CD14-positive monocyte (primary cell): Measurements from ENCODE around the gene LRRC75B. TPM values are rescaled to one million over a fixed set of nuclear protein-coding genes. Genes with fewer than 3 reads are reported as not detected.

Experiments used
- DNase-seq, 3 donors: peaks; one replicate each; pipeline ENCODE4 v3.0.0-alpha.2; 2011 to 2022
- H2AFZ ChIP-seq: 2 replicates; pipeline ENCODE4 v1.6.0; 2012; ENCODE audit warnings: mild to moderate bottlenecking, low read depth, low read length, inconsistent platforms; ENCODE audit not compliant: insufficient read depth, poor library complexity, severe bottlenecking
- H3K27ac ChIP-seq, 2 donors: 1 replicate in 1 of 2; 2 replicates in 1 of 2; pipeline ENCODE4 v1.5.1; 2012 to 2013; ENCODE audit warnings: low read length in 2 of 2, control low read depth in 1 of 2, inconsistent platforms in 1 of 2, low read depth in 1 of 2, mild to moderate bottlenecking in 1 of 2
- H3K27me3 ChIP-seq, 2 donors: one replicate each; pipeline versions ENCODE4 v1.6.0 to v1.6.1; 2011 to 2013; ENCODE audit warnings: low read length in 2 of 2; ENCODE audit not compliant: control insufficient read depth in 2 of 2, insufficient read depth in 2 of 2
- H3K36me3 ChIP-seq, 2 donors: replicated peaks in 1 of 2; 1 replicate in 1 of 2; 2 replicates in 1 of 2; pipeline versions ENCODE4 v1.5.1 to v1.6.1; 2012 to 2013; ENCODE audit warnings: low read length in 2 of 2, control low read depth in 1 of 2, inconsistent platforms in 1 of 2, mild to moderate bottlenecking in 1 of 2; ENCODE audit not compliant: insufficient read depth in 2 of 2, control insufficient read depth in 1 of 2
- H3K4me1 ChIP-seq, 2 donors: 1 replicate in 1 of 2; 2 replicates in 1 of 2; pipeline versions ENCODE4 v1.5.1 to v1.6.1; 2012 to 2013; ENCODE audit warnings: low read length in 2 of 2, control low read depth in 1 of 2, inconsistent platforms in 1 of 2, mild to moderate bottlenecking in 1 of 2, moderate library complexity in 1 of 2; ENCODE audit not compliant: insufficient read depth in 2 of 2, control insufficient read depth in 1 of 2
- H3K4me2 ChIP-seq: replicated peaks from 2 replicates; pipeline ENCODE3; 2012; ENCODE audit warnings: low read length, moderate library complexity, mild to moderate bottlenecking; ENCODE audit not compliant: poor library complexity, severe bottlenecking; ENCODE audit errors: extremely low read depth
- H3K4me3 ChIP-seq, 3 experiments: fragments of 200-600 bp in 1 of 3; sonication (generic) in 1 of 3; replicated peaks in 1 of 3; 1 replicate in 2 of 3; 2 replicates in 1 of 3; pipeline ENCODE4 v1.5.1; 2011 to 2013; ENCODE audit warnings: low read length in 3 of 3, mild to moderate bottlenecking in 3 of 3, control low read depth in 2 of 3, low read depth in 2 of 3, inconsistent platforms in 1 of 3, moderate library complexity in 1 of 3
- H3K79me2 ChIP-seq: 2 replicates; pipeline ENCODE4 v1.6.0; 2012; ENCODE audit warnings: mild to moderate bottlenecking, control low read depth, inconsistent platforms, low read length, moderate library complexity; ENCODE audit not compliant: insufficient read depth
- H3K9ac ChIP-seq: 2 replicates; pipeline ENCODE4 v1.6.0; 2017; ENCODE audit warnings: low read length, mild to moderate bottlenecking; ENCODE audit not compliant: insufficient read depth, poor library complexity, severe bottlenecking
- H3K9me3 ChIP-seq, 2 donors: replicated peaks in 1 of 2; 1 replicate in 1 of 2; 2 replicates in 1 of 2; pipeline versions ENCODE4 v1.5.1 to v1.6.1; 2012 to 2013; ENCODE audit warnings: low read length in 2 of 2, control low read depth in 1 of 2; ENCODE audit not compliant: control insufficient read depth in 1 of 2, insufficient read depth in 1 of 2
- H4K20me1 ChIP-seq: 2 replicates; pipeline ENCODE4 v1.6.0; 2012; ENCODE audit warnings: mild to moderate bottlenecking, low read length, control low read depth, moderate library complexity; ENCODE audit not compliant: insufficient read depth
- H3K27ac Mint-ChIP-seq, 7 donors: one replicate each; pipeline ENCODE4 v1.8.0; 2020; ENCODE audit warnings: mild to moderate bottlenecking in 7 of 7, mixed read lengths in 7 of 7, moderate library complexity in 6 of 7, inconsistent platforms in 2 of 7
- H3K27me3 Mint-ChIP-seq, 3 donors: one replicate each; pipeline ENCODE4 v1.8.0; 2021 to 2022; ENCODE audit warnings: low read depth in 3 of 3, mild to moderate bottlenecking in 3 of 3, mixed read lengths in 3 of 3, moderate library complexity in 3 of 3, inconsistent platforms in 1 of 3
- H3K36me3 Mint-ChIP-seq, 2 donors: one replicate each; pipeline ENCODE4 v1.8.0; 2020; ENCODE audit warnings: mixed read lengths in 2 of 2, inconsistent platforms in 1 of 2, mild to moderate bottlenecking in 1 of 2
- H3K4me1 Mint-ChIP-seq: one replicate; pipeline ENCODE4 v1.8.0; 2020; ENCODE audit warnings: mild to moderate bottlenecking, mixed read lengths
- H3K4me3 Mint-ChIP-seq, 2 donors: one replicate each; pipeline ENCODE4 v1.8.0; 2020; ENCODE audit warnings: mild to moderate bottlenecking in 2 of 2, mixed read lengths in 2 of 2, moderate library complexity in 1 of 2
- H3K9me3 Mint-ChIP-seq, 7 donors: one replicate each; pipeline ENCODE4 v1.8.0; 2020 to 2022; ENCODE audit warnings: mixed read lengths in 7 of 7, mild to moderate bottlenecking in 6 of 7, moderate library complexity in 6 of 7, inconsistent platforms in 2 of 7
- CTCF ChIP-seq: fragments of 200-600 bp; IDR thresholded peaks from one replicate; pipeline ENCODE4 v1.8.0; 2022; ENCODE audit warnings: antibody characterized with exemption, mild to moderate bottlenecking
- WGBS: methylation state at CpG from one replicate; pipeline ENCODE4 v1.1.5; 2013; ENCODE audit warnings: missing lambda C conversion rate; ENCODE audit not compliant: insufficient coverage; 5-methylcytosine and 5-hydroxymethylcytosine counted together
- intact Hi-C, 2 donors: fragments of 100-400 bp; cut with micrococcal nuclease; formaldehyde crosslinking; loops; one replicate each; pipeline versions ENCODE4 v1.15.0 to v1.15.1; 2023
- polyA plus RNA-seq, 3 donors: library from polyadenylated mRNA; depleted of rRNA in 1 of 3; unstranded in 2 of 3; stranded (reverse) in 1 of 3; fragments of 300-500 nt in 2 of 3; fragments of >200 nt in 1 of 3; fragmentation: Illumina TruSeq in 2 of 3; gene quantifications; 1 replicate in 2 of 3; 2 replicates in 1 of 3; pipeline ENCODE4 v1.2.3, GENCODE V29; 2012 to 2021

Gene LRRC75B
- polyA plus RNA-seq, 3 donors = 0.20 to 5.2 (median 0.53) TPM

- H3K36me3 ChIP-seq = peaks cover 13 to 24% of the 10 kb centered on the region in 2 donors
- H3K4me1 ChIP-seq = peaks cover 2 to 4% of the 10 kb centered on the region in 2 donors
- H4K20me1 ChIP-seq = peaks cover 11% of the 10 kb centered on the region
- no peaks in the 10 kb centered on the region for H3K9me3 ChIP-seq
- H3K4me3 ChIP-seq = no peak overlapping the region
- TF ChIP-seq CTCF = no peak
- H3K79me2 ChIP-seq = peaks cover 2% of the 10 kb centered on the region
- Mint-ChIP-seq H3K27me3 (peaks cover 0 to 2% (median 2%) of the 10 kb centered on the region in 3 donors), H3K36me3 (peaks cover 26 to 38% of the 10 kb centered on the region in 2 donors), H3K4me1 (peaks cover 8% of the 10 kb centered on the region), H3K4me3 (no peak overlapping the region), H3K9me3 (peaks cover 0 to 2% (median 0%) of the 10 kb centered on the region in 7 donors), H3K27ac (no peak overlapping the region)
- no peak overlapping the region for H2AFZ ChIP-seq
- no peaks in the 10 kb centered on the region for H3K27me3 ChIP-seq
- intact Hi-C loops = loop anchor here in 1 of 2 donors (5.0 kb wide), 1 partner anchor 39 kb away; the partner anchor contains the start of gene UPB1
- H3K9ac ChIP-seq = no peak overlapping the region
- H3K27ac ChIP-seq = no peak overlapping the region
- no peak for DNase-seq
- WGBS = 73% methylated on average over 3 of the region's 3 CpGs
- H3K4me2 ChIP-seq = no peak overlapping the region
Observed at GRCh38 chr22:24536089-24536488, 56.8 kb downstream of the LRRC75B start.

Other genes starting within 250 kb of the LRRC75B start
- 10 to 100 TPM in 1 of 3 donors, 1 to 10 TPM in 2; 5.8 to 10.2 (median 6.5) TPM for gene ADORA2A, start 165.5 kb downstream of the LRRC75B start, polyA plus RNA-seq
- under 1 TPM in 2 of 3 donors, not detected in 1; 0.13 to 0.17 TPM for gene UPB1, start 97.7 kb downstream of the LRRC75B start, polyA plus RNA-seq
- 10 to 100 TPM; 67.1 to 85.9 (median 72.5) TPM for gene GUCD1, start 37.9 kb downstream of the LRRC75B start, polyA plus RNA-seq
- gene SNRPD3, start 37.1 kb downstream of the LRRC75B start, polyA plus RNA-seq = 100 to 1,000 TPM in 1 of 3 donors, 10 to 100 TPM in 2; 71.8 to 115 (median 80.9) TPM
- gene GGT1, start 10.1 kb upstream of the LRRC75B start, polyA plus RNA-seq = 10 to 100 TPM; 16.0 to 26.5 (median 25.5) TPM
- gene PIWIL3, start 181.6 kb upstream of the LRRC75B start, polyA plus RNA-seq = not detected
- gene SGSM1, start 213.1 kb upstream of the LRRC75B start, polyA plus RNA-seq = not detected